K562 (cell line): ENCODE measurements around the gene SHTN1.

ENCODE experiments used
- DPF2 ChIP-seq: fragments of 450-650 bp; IDR thresholded peaks from 2 replicates; pipeline ENCODE4 v1.6.1; 2016
- ELK1 ChIP-seq: sonication (generic); formaldehyde crosslinking; IDR thresholded peaks from 2 replicates; pipeline ENCODE4 v1.8.1; 2022; ENCODE audit warnings: missing genetic modification reagents
- GATAD2A ChIP-seq: fragments of 450-650 bp; IDR thresholded peaks from 2 replicates; pipeline ENCODE4 v1.6.1; 2017
- MED1 ChIP-seq: sonication (generic); formaldehyde crosslinking; IDR thresholded peaks from 2 replicates; pipeline ENCODE4 v1.8.1; 2023; ENCODE audit warnings: missing genetic modification reagents, borderline replicate concordance
- NCOA2 ChIP-seq, 2 experiments: fragments of 450-650 bp; IDR thresholded peaks; 2 replicates each; pipeline ENCODE4 v1.6.1; 2018; ENCODE audit warnings: mild to moderate bottlenecking in 2 of 2, moderate library complexity in 1 of 2; ENCODE audit not compliant: partially characterized antibody in 2 of 2
- POLR2A ChIP-seq: fragments of 450-650 bp; conservative IDR thresholded peaks from 2 replicates; pipeline ENCODE4 v1.6.1; 2016
- USF2 ChIP-seq: sonication (generic); formaldehyde crosslinking; IDR thresholded peaks from 2 replicates; pipeline ENCODE4 v1.5.0; 2020; ENCODE audit warnings: missing genetic modification reagents
- YBX1 ChIP-seq: fragments of 450-650 bp; IDR thresholded peaks from 2 replicates; pipeline ENCODE4 v1.7.1; 2016; ENCODE audit warnings: mild to moderate bottlenecking
- ZNF274 ChIP-seq: IDR thresholded peaks from 2 replicates; pipeline ENCODE4 v1.6.1; 2011; ENCODE audit warnings: low read depth, mild to moderate bottlenecking, low read length, moderate library complexity, borderline replicate concordance
- ZNF561 ChIP-seq: fragments of 450-650 bp; formaldehyde crosslinking; conservative IDR thresholded peaks from 2 replicates; pipeline ENCODE4 v1.4.0; 2020; ENCODE audit warnings: mild to moderate bottlenecking, moderate library complexity

DNA sequence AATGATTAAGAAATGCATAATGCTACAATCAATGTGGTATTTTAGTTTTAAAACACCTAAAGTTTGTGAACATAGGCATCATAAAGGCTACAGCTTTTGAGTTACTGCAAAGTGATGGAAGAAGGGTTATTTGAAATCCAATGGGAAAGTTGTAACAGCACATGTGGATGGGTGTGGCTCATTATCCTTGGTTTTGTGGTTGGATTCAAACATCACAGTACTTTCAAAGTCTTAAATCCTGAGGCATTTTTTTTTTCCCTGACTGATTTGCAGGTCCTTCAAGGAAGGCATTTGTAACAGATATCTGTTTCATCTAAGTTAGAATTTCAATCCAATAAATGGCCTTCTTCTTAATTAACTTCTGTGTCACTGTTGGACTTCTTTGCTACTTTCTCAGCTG lies 9.8 kb upstream of the SHTN1 start:
- no peak for TF ChIP-seq YBX1
- TF ChIP-seq POLR2A, result no peak
- no peak for TF ChIP-seq ZNF561 (CRISPR knock-in tag)
- no peak for TF ChIP-seq USF2
- no peak for TF ChIP-seq NCOA2 (IDR thresholded peaks at IDR 0.05; ENCODE audit: partially characterized antibody in 2 of 2)
- TF ChIP-seq DPF2, result no peak
- no peak for TF ChIP-seq GATAD2A
- no peak for TF ChIP-seq ZNF274
- no peak for TF ChIP-seq MED1
- TF ChIP-seq ELK1, result no peak
